ENCODE results near the gene SCAMP2. TPM values are rescaled to one million over a fixed set of nuclear protein-coding genes. Genes with fewer than 3 reads are reported as not detected.
"Not testable (repeated sequence)": the region's sequence is repeated elsewhere in the genome, so short reads cannot be mapped to it uniquely, and the experiment has no call there.

Gene SCAMP2
- total RNA-seq, 4 donors from 2014 or later, result 154 to 234 (median 193) TPM

GRCh38 chr15:74901612-74902063 is 28.5 kb upstream of the SCAMP2 start:
- H3K4me3 ChIP-seq, result no peak overlapping the region
- WGBS, 2 donors (ENCODE audit: low coverage in 1 of 2), result 0 to 20% methylated on average over 3 to 5 of the region's 5 CpGs
- DNase-seq, result peak; percentile 76
- peaks cover 10 to 31% (median 19%) of the 10 kb centered on the region in 4 donors for H3K4me1 ChIP-seq
- TF ChIP-seq, protein P1, sequence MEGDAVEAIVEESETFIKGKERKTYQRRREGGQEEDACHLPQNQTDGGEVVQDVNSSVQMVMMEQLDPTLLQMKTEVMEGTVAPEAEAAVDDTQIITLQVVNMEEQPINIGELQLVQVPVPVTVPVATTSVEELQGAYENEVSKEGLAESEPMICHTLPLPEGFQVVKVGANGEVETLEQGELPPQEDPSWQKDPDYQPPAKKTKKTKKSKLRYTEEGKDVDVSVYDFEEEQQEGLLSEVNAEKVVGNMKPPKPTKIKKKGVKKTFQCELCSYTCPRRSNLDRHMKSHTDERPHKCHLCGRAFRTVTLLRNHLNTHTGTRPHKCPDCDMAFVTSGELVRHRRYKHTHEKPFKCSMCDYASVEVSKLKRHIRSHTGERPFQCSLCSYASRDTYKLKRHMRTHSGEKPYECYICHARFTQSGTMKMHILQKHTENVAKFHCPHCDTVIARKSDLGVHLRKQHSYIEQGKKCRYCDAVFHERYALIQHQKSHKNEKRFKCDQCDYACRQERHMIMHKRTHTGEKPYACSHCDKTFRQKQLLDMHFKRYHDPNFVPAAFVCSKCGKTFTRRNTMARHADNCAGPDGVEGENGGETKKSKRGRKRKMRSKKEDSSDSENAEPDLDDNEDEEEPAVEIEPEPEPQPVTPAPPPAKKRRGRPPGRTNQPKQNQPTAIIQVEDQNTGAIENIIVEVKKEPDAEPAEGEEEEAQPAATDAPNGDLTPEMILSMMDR (IDR thresholded peaks at IDR 0.05), result peak; percentile 92 to 98 (median 95)
- TF ChIP-seq POLR2A (IDR thresholded peaks at IDR 0.05), result no peak
- no peak for TF ChIP-seq POLR2AphosphoS5 (IDR thresholded peaks at IDR 0.05)
- H3K27me3 ChIP-seq, result no peaks in the 10 kb centered on the region
- no peaks in the 10 kb centered on the region for H3K9me3 ChIP-seq
- H3K27ac ChIP-seq, result peak overlapping the region; percentile 13 to 56 (median 42)
- peaks cover 0 to 26% (median 4%) of the 10 kb centered on the region in 4 donors for H3K36me3 ChIP-seq
- in situ Hi-C loops (cut with MboI; ENCODE audit: low pct_ligation_motif_present in 1 of 4, low pct_unique_long_range_greater_than_20kb in 1 of 4, low sequenced_read_pairs in 3 of 4), result loop anchor here in 1 of 4 donors (10.0 kb wide), 1 partner anchor 67 kb away; no protein-coding TSS in a partner anchor
- intact Hi-C loops (cut with DNase I; ENCODE audit: low total_unique reads), result no loop called here

DNA sequence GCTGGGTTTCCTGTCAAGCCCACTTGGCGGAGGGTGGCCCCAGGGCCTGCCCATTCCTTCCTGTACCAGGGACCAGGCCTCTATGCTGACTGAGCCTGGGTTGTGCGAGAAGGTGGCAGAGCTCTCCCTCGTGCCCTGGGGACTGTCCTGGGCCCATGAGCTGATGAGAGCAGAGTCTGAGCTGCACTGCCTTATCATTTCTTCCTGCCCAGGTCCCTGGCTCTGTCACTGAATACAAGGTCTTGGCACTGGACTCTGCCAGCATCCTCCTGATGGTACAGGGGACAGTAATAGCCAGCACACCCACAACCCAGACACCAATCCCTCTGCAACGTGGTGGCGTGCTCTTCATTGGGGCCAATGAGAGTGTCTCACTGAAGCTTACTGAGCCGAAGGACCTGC is 24.1 kb upstream of the SCAMP2 start:
- TF ChIP-seq, protein P1 (IDR thresholded peaks at IDR 0.05), result no peak
- TF ChIP-seq POLR2AphosphoS5 (IDR thresholded peaks at IDR 0.05), result peak in 1 of 3 donors; percentile 20
- no peak for DNase-seq
- WGBS, 2 donors (ENCODE audit: low coverage in 1 of 2), result 90% methylated on average over 4 of the region's 6 CpGs; no CpG with 5 or more reads in 1 of the 2 donors
- intact Hi-C loops (cut with DNase I; ENCODE audit: low total_unique reads), result no loop called here
- H3K27me3 ChIP-seq, result no peaks in the 10 kb centered on the region
- no peak overlapping the region for H3K4me3 ChIP-seq
- H3K27ac ChIP-seq, result no peak overlapping the region
- H3K36me3 ChIP-seq, result peaks cover 0 to 21% (median 0%) of the 10 kb centered on the region in 4 donors
- in situ Hi-C loops (cut with MboI; ENCODE audit: low pct_ligation_motif_present in 1 of 4, low pct_unique_long_range_greater_than_20kb in 1 of 4, low sequenced_read_pairs in 3 of 4), result no loop called here
- H3K9me3 ChIP-seq, result no peaks in the 10 kb centered on the region
- H3K4me1 ChIP-seq, result peaks cover 3 to 26% (median 19%) of the 10 kb centered on the region in 4 donors

GRCh38 chr15:74896316-74896715 is 23.2 kb upstream of the SCAMP2 start:
- 100% methylated on average over 1 to 3 of the region's 3 CpGs for WGBS, 2 donors (ENCODE audit: low coverage in 1 of 2)
- Histone ChIP-seq H3K4me1 (peaks cover 3 to 24% (median 19%) of the 10 kb centered on the region in 4 donors), H3K27ac (no peak overlapping the region), H3K27me3 (no peaks in the 10 kb centered on the region), H3K9me3 (no peaks in the 10 kb centered on the region), H3K36me3 (peaks cover 0 to 21% (median 0%) of the 10 kb centered on the region in 4 donors), H3K4me3 (no peak overlapping the region)
- in situ Hi-C loops (cut with MboI; ENCODE audit: low pct_ligation_motif_present in 1 of 4, low pct_unique_long_range_greater_than_20kb in 1 of 4, low sequenced_read_pairs in 3 of 4) (no loop called here), intact Hi-C loops (cut with DNase I; ENCODE audit: low total_unique reads) (no loop called here)
- TF ChIP-seq EP300 (IDR thresholded peaks at IDR 0.05; ENCODE audit: low read depth) (no peak), POLR2AphosphoS5 (IDR thresholded peaks at IDR 0.05) (no peak), POLR2A (IDR thresholded peaks at IDR 0.05) (no peak)
- TF ChIP-seq, protein P1 (IDR thresholded peaks at IDR 0.05), result no peak
- DNase-seq, result no peak

DNA sequence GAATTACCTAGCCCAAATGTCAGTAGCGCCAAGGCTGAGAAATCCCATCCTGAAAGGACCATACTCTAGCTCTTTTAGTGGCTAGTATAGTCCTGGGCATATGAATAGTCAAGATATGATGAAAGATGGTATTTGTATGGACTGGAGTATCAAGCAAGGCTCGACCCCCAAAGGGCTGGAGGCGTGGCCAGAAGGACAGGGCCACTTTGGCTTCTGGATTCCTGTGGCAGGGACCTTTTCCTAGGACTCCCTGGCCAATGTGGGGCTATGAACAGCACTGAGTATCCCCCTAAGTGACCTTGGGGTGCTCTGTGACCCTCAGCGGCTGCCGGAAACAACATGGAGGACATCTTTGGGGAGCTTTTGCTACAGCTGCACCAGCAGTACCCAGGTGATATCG is 22.7 kb upstream of the SCAMP2 start:
- peaks cover 0 to 18% (median 0%) of the 10 kb centered on the region in 4 donors for H3K36me3 ChIP-seq
- no peak overlapping the region for H3K27ac ChIP-seq
- in situ Hi-C loops (cut with MboI; ENCODE audit: low pct_ligation_motif_present in 1 of 4, low pct_unique_long_range_greater_than_20kb in 1 of 4, low sequenced_read_pairs in 3 of 4), result no loop called here
- 96 to 100% methylated on average over 1 to 6 of the region's 6 CpGs for WGBS, 2 donors (ENCODE audit: low coverage in 1 of 2)
- H3K4me1 ChIP-seq, result peaks cover 3 to 25% (median 21%) of the 10 kb centered on the region in 4 donors
- no peak for TF ChIP-seq EP300 (IDR thresholded peaks at IDR 0.05; ENCODE audit: low read depth)
- TF ChIP-seq, protein P1 (IDR thresholded peaks at IDR 0.05), result no peak
- TF ChIP-seq POLR2AphosphoS5 (IDR thresholded peaks at IDR 0.05), result no peak
- TF ChIP-seq POLR2A (IDR thresholded peaks at IDR 0.05), result no peak
- intact Hi-C loops (cut with DNase I; ENCODE audit: low total_unique reads), result loop anchor here (1.0 kb wide), 1 partner anchor 13 kb away; no protein-coding TSS in a partner anchor
- H3K4me3 ChIP-seq, result no peak overlapping the region
- no peak for DNase-seq
- H3K27me3 ChIP-seq, result no peaks in the 10 kb centered on the region
- no peaks in the 10 kb centered on the region for H3K9me3 ChIP-seq

DNA sequence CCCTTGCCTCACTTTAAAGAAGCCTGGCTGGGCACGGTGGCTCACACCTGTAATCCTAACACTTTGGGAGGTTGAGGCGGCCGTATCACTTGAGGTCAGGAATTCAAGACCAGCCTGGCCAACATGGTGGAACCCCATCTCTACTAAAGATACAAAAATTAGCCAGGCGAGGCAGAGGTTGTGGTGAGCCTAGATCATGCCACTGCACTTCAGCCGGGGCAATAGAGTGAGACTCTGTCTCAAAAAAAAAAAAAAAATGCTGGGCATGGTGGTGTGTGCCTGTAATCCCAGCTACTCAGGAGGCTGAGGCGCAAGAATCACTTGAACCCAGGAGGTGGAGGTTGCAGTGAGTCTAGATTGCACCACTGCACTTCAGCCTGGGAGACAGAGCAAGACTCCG is 21.2 kb upstream of the SCAMP2 start:
- H3K27ac ChIP-seq; intact Hi-C loops (cut with DNase I; ENCODE audit: low total_unique reads); H3K36me3 ChIP-seq; H3K27me3 ChIP-seq; DNase-seq; in situ Hi-C loops (cut with MboI; ENCODE audit: low pct_ligation_motif_present in 1 of 4, low pct_unique_long_range_greater_than_20kb in 1 of 4, low sequenced_read_pairs in 3 of 4); H3K4me3 ChIP-seq; H3K9me3 ChIP-seq: not testable (repeated sequence)
- 97 to 100% methylated on average over 2 to 7 of the region's 7 CpGs for WGBS, 2 donors (ENCODE audit: low coverage in 1 of 2)
- H3K4me1 ChIP-seq, result peaks cover 3 to 34% (median 29%) of the 10 kb centered on the region in 4 donors
